ENCODE data around the gene CAMKK1. TPM values are rescaled to one million over a fixed set of nuclear protein-coding genes. Genes with fewer than 3 reads are reported as not detected.

The CAMKK1 gene
- total and polyA plus RNA-seq, 2 donors (not counting 3 experiments of a cell fraction or from before 2014, with no cell fraction given) = 4.5 to 6.1 TPM

GRCh38 chr17:3894911-3895343 is 2.1 kb upstream of the CAMKK1 start:
- peak overlapping the region; percentile 41 for H2AFZ ChIP-seq (ENCODE audit: low read depth, low read length)
- intact Hi-C loops (cut with micrococcal nuclease) = no loop called here
- peak; percentile 60 for DNase-seq (ENCODE audit: low read depth, low spot score)

DNA sequence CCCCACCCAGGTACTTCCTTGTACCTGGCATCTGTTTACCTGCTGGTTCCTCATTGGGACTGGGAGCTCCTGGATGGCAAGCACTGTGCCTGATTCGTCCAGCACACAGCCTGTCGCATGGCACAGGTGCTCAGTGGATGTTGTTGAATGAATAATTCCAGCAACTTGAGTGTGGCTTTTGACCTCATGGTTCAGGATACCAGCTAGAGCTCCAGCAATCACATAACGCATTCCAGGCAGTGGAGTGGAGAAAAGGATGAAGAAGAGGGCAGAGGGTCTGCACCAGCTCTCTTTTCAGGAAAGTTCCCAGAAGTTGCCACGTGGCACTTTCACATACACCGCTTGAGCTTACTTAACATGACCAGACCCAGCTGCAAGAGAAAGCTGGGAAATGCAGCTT is 1.3 kb upstream of the CAMKK1 start:
- no peak for TF ChIP-seq POLR2A (IDR thresholded peaks at IDR 0.05; ENCODE audit: low read depth, low read length)
- TF ChIP-seq JUN (IDR thresholded peaks at IDR 0.05; ENCODE audit: borderline replicate concordance, insufficient read depth, insufficient read length, low read depth) = no peak
- intact Hi-C loops (cut with micrococcal nuclease) = no loop called here
- no peaks in the 10 kb centered on the region for H4K20me1 ChIP-seq (replicated peaks; ENCODE audit: control insufficient read depth, extremely low read depth, insufficient read depth, low read length)

More at GRCh38 chr17:3894911-3895343, 2.1 kb upstream of the CAMKK1 start:
- no TSS peak for BruUV-seq (replicated peaks)
- no peak overlapping the region for H3K9ac ChIP-seq (replicated peaks; ENCODE audit: extremely low read depth, insufficient read depth, low read length)
- H4K20me1 ChIP-seq (replicated peaks; ENCODE audit: control insufficient read depth, extremely low read depth, insufficient read depth, low read length) = no peaks in the 10 kb centered on the region
- H3K9me3 ChIP-seq (replicated peaks; ENCODE audit: control insufficient read depth, insufficient read depth, low read length) = no peaks in the 10 kb centered on the region
- H3K36me3 ChIP-seq (ENCODE audit: control insufficient read depth in 2 of 2, extremely low read depth in 1 of 2, insufficient read depth in 2 of 2, low read length in 2 of 2) = no peaks in the 10 kb centered on the region
- H3K9me1 ChIP-seq (replicated peaks; ENCODE audit: control insufficient read depth, extremely low read depth, insufficient read depth, low read length) = no peaks in the 10 kb centered on the region
- ChIA-PET POLR2A (no interaction called here), CTCF (interaction anchor here (0.7 to 9.2 kb wide), 4 partner anchors 18 to 129 kb away, joined by 3 to 82 read pairs (median 16); partner anchors contain the start of gene NCBP3)
- dilution Hi-C loops (cut with MboI; ENCODE audit: extremely low pct_ligation_motif_present, low sequenced_read_pairs) = no loop called here
- peaks cover 37% of the 10 kb centered on the region for H3K4me1 ChIP-seq (ENCODE audit: control insufficient read depth, extremely low read depth, insufficient read depth, low read length)
- H3K4me3 ChIP-seq (replicated peaks in 1 of 3; ENCODE audit: insufficient read depth in 1 of 3, low read depth in 1 of 3, low read length in 3 of 3) = no peak overlapping the region
- peak; percentile 84 for FAIRE-seq
- no peaks in the 10 kb centered on the region for H3K27me3 ChIP-seq (ENCODE audit: control insufficient read depth in 2 of 2, insufficient read depth in 2 of 2, low read length in 2 of 2)
- H3K4me2 ChIP-seq (ENCODE audit: insufficient read depth, low read length) = no peak overlapping the region
- TF ChIP-seq MYC (IDR thresholded peaks at IDR 0.05; ENCODE audit: low read depth, low read length) (no peak), POLR2A (IDR thresholded peaks at IDR 0.05; ENCODE audit: low read depth, low read length) (no peak), FOS (IDR thresholded peaks at IDR 0.05; ENCODE audit: borderline replicate concordance, insufficient read depth, low read length) (no peak), GATA2 (IDR thresholded peaks at IDR 0.05; ENCODE audit: insufficient read depth, insufficient read length, low read depth, low read length) (no peak)
- no peak overlapping the region for H3K27ac ChIP-seq (ENCODE audit: insufficient read depth, low read depth, low read length)
- H3K79me2 ChIP-seq (ENCODE audit: control insufficient read depth, insufficient read depth, low read length) = peaks cover 5% of the 10 kb centered on the region

More for the DNA sequence above, 1.3 kb upstream of the CAMKK1 start:
- Histone ChIP-seq H3K9me1 (replicated peaks; ENCODE audit: control insufficient read depth, extremely low read depth, insufficient read depth, low read length) (no peaks in the 10 kb centered on the region), H3K4me3 (replicated peaks in 1 of 3; ENCODE audit: insufficient read depth in 1 of 3, low read depth in 1 of 3, low read length in 3 of 3) (no peak overlapping the region), H3K9ac (replicated peaks; ENCODE audit: extremely low read depth, insufficient read depth, low read length) (no peak overlapping the region), H3K9me3 (replicated peaks; ENCODE audit: control insufficient read depth, insufficient read depth, low read length) (no peaks in the 10 kb centered on the region), H3K36me3 (ENCODE audit: control insufficient read depth in 2 of 2, extremely low read depth in 1 of 2, insufficient read depth in 2 of 2, low read length in 2 of 2) (no peaks in the 10 kb centered on the region), H3K79me2 (ENCODE audit: control insufficient read depth, insufficient read depth, low read length) (peaks cover 10% of the 10 kb centered on the region), H3K27me3 (ENCODE audit: control insufficient read depth in 2 of 2, insufficient read depth in 2 of 2, low read length in 2 of 2) (no peaks in the 10 kb centered on the region), H3K4me1 (ENCODE audit: control insufficient read depth, extremely low read depth, insufficient read depth, low read length) (peaks cover 44% of the 10 kb centered on the region), H3K27ac (ENCODE audit: insufficient read depth, low read depth, low read length) (no peak overlapping the region), H3K4me2 (ENCODE audit: insufficient read depth, low read length) (no peak overlapping the region), H2AFZ (ENCODE audit: low read depth, low read length) (peak overlapping the region; percentile 43)
- ChIA-PET CTCF (interaction anchor here (1.4 to 9.2 kb wide), 4 partner anchors 19 to 49 kb away, joined by 3 to 82 read pairs (median 16); partner anchors contain the start of gene NCBP3), POLR2A (no interaction called here)
- FAIRE-seq = no peak
- dilution Hi-C loops (cut with MboI; ENCODE audit: extremely low pct_ligation_motif_present, low sequenced_read_pairs) = no loop called here
- DNase-seq (ENCODE audit: low read depth, low spot score) = no peak
- no TSS peak for BruUV-seq (replicated peaks)

Data from endothelial cell of umbilical vein (primary cell).